GM23338 (cell line): Measurements from ENCODE around the gene CPB1. TPM values are rescaled to one million over a fixed set of nuclear protein-coding genes. Genes with fewer than 3 reads are reported as not detected.

Experiments
- ATAC-seq: fragments of 200-7000 bp; cut with Tn5 transposase; 3 replicates; pipeline ENCODE4 v1.9.1; 2020
- DNase-seq: peaks from one replicate; pipeline ENCODE4 v3.0.0-alpha.2; 2015; ENCODE audit warnings: low spot score
- H2AFZ ChIP-seq: fragments of 200-600 bp; sonication (generic); 2 replicates; pipeline ENCODE4 v1.8.0; 2016; ENCODE audit warnings: antibody characterized with exemption, mild to moderate bottlenecking, moderate library complexity
- H3F3A ChIP-seq: fragments of 200-600 bp; sonication (generic); replicated peaks from 2 replicates; pipeline ENCODE4 v1.8.0; 2017; ENCODE audit warnings: antibody characterized with exemption, mixed run types, low read depth
- H3K27ac ChIP-seq: fragments of 200-600 bp; sonication (generic); 2 replicates; pipeline ENCODE4 v1.6.1; 2016; ENCODE audit warnings: low read depth
- H3K27me3 ChIP-seq: fragments of 200-600 bp; sonication (generic); 2 replicates; pipeline ENCODE4 v1.8.0; 2016; ENCODE audit warnings: mild to moderate bottlenecking, mixed run types, moderate library complexity; ENCODE audit not compliant: insufficient read depth
- H3K36me3 ChIP-seq: fragments of 200-600 bp; sonication (generic); 2 replicates; pipeline ENCODE4 v1.8.0; 2016; ENCODE audit warnings: mild to moderate bottlenecking; ENCODE audit not compliant: insufficient read depth
- H3K4me1 ChIP-seq: fragments of 200-600 bp; sonication (generic); 2 replicates; pipeline ENCODE4 v1.8.0; 2016; ENCODE audit warnings: mild to moderate bottlenecking, moderate library complexity; ENCODE audit not compliant: insufficient read depth
- H3K4me2 ChIP-seq: fragments of 200-600 bp; sonication (generic); 2 replicates; pipeline ENCODE4 v1.7.1; 2017; ENCODE audit warnings: mixed run types
- H3K4me3 ChIP-seq: fragments of 200-600 bp; sonication (generic); 2 replicates; pipeline ENCODE4 v1.6.1; 2016; ENCODE audit warnings: mixed run types
- H3K79me2 ChIP-seq: fragments of 200-600 bp; sonication (generic); replicated peaks from 2 replicates; pipeline ENCODE4 v1.8.0; 2017; ENCODE audit warnings: mild to moderate bottlenecking; ENCODE audit not compliant: insufficient read depth
- H3K9me2 ChIP-seq: fragments of 200-600 bp; sonication (generic); 2 replicates; pipeline ENCODE4 v1.8.0; 2017; ENCODE audit not compliant: insufficient read depth
- H4K20me1 ChIP-seq: fragments of 200-600 bp; sonication (generic); replicated peaks from 2 replicates; pipeline ENCODE4 v1.8.0; 2017; ENCODE audit warnings: mild to moderate bottlenecking; ENCODE audit not compliant: insufficient read depth
- H3K27ac Mint-ChIP-seq: 2 replicates; pipeline ENCODE4 v1.8.0; 2020; ENCODE audit warnings: inconsistent platforms, mild to moderate bottlenecking, moderate library complexity, mixed read lengths
- H3K27me3 Mint-ChIP-seq: 3 replicates; pipeline ENCODE4 v1.8.0; 2022; ENCODE audit warnings: low read depth, mild to moderate bottlenecking, moderate library complexity, mixed read lengths, inconsistent platforms; ENCODE audit not compliant: insufficient read depth, poor library complexity
- H3K36me3 Mint-ChIP-seq: 3 replicates; pipeline ENCODE4 v1.8.0; 2021; ENCODE audit warnings: low read depth, mild to moderate bottlenecking, inconsistent platforms, moderate library complexity, mixed read lengths
- H3K4me1 Mint-ChIP-seq: 3 replicates; pipeline ENCODE4 v1.8.0; 2020; ENCODE audit warnings: mild to moderate bottlenecking, inconsistent platforms, mixed read lengths
- H3K4me3 Mint-ChIP-seq: 3 replicates; pipeline ENCODE4 v1.8.0; 2021; ENCODE audit warnings: moderate library complexity, mild to moderate bottlenecking, inconsistent platforms, mixed read lengths
- H3K9me3 Mint-ChIP-seq: 3 replicates; pipeline ENCODE4 v1.8.0; 2020; ENCODE audit warnings: moderate library complexity, mild to moderate bottlenecking, inconsistent platforms, mixed read lengths
- CREB1 ChIP-seq: fragments of 250-450 bp; sonication (Bioruptor Pico); IDR thresholded peaks from 2 replicates; pipeline ENCODE4 v1.5.0; 2020; ENCODE audit warnings: low read depth, mild to moderate bottlenecking, moderate library complexity
- JUNB ChIP-seq: IDR thresholded peaks from one replicate; pipeline ENCODE4 v1.6.1; 2016; ENCODE audit warnings: antibody characterized with exemption; ENCODE audit not compliant: unreplicated experiment
- ZNF331 ChIP-seq: fragments of 250-450 bp; sonication (Bioruptor Pico); IDR thresholded peaks from 2 replicates; pipeline ENCODE4 v1.5.0; 2020; ENCODE audit warnings: low read depth, mild to moderate bottlenecking, moderate library complexity
- polyA plus RNA-seq: library from polyadenylated mRNA; unstranded; fragments of >200 nt; fragmentation: Nextera tagmentation; extraction: Ambion mirVana; gene quantifications from 2 replicates; pipeline ENCODE4 v1.2.1, GENCODE V29; 2016
- total RNA-seq: library from RNA; depleted of rRNA; stranded (reverse); fragments of >200 nt; shearing (Covaris generic); gene quantifications from 2 replicates; pipeline ENCODE4 v1.2.3, GENCODE V29; 2014
- TF ChIP-seq, protein P1 (sequence below), 2 experiments: fragments of 200-600 bp in 1 of 2; sonication (generic) in 1 of 2; conservative IDR thresholded peaks; 2 replicates each; pipeline versions ENCODE4 v1.5.1 to v1.6.1; 2016 to 2017; ENCODE audit warnings: antibody characterized with exemption in 2 of 2, low read depth in 2 of 2, mild to moderate bottlenecking in 2 of 2, moderate library complexity in 1 of 2
- TF ChIP-seq, protein P2 (sequence below): IDR thresholded peaks from 2 replicates; pipeline ENCODE4 v1.6.1; 2016; ENCODE audit warnings: antibody characterized with exemption
- TF ChIP-seq, protein P3 (sequence below): IDR thresholded peaks from one replicate; pipeline ENCODE4 v1.6.1; 2018; ENCODE audit warnings: antibody characterized with exemption; ENCODE audit not compliant: unreplicated experiment

Gene CPB1
- total and polyA plus RNA-seq, 2 experiments from 2014 or later = not detected

DNA sequence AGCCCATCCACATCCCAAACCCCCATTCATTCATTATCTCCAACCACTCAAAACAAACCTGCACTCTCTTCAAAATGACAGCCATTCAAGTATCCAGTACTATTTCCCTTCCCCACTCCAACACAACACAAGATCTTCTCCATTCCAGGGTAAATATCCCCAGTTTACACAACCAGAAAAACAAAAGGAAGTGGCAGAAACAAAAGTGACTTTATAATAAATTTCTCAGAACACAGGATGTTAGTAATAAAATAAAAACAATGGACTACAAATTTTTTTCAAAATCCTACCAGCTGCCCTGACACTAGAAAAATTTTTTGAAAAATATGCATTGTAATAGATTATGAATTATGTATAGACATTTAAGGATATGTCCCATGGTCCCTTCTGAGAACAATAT is 51.6 kb downstream of the CPB1 start:
- H3K36me3 ChIP-seq = no peaks in the 10 kb centered on the region
- ATAC-seq (no peak), DNase-seq (no peak)
- no peaks in the 10 kb centered on the region for H3F3A ChIP-seq
- Mint-ChIP-seq H3K27ac (no peak overlapping the region), H3K9me3 (no peaks in the 10 kb centered on the region), H3K4me1 (no peaks in the 10 kb centered on the region), H3K4me3 (no peak overlapping the region), H3K27me3 (peaks cover 2% of the 10 kb centered on the region), H3K36me3 (no peaks in the 10 kb centered on the region)
- no peak overlapping the region for H3K27ac ChIP-seq
- H3K27me3 ChIP-seq = no peaks in the 10 kb centered on the region
- no peak overlapping the region for H3K4me3 ChIP-seq
- TF ChIP-seq, protein P1, sequence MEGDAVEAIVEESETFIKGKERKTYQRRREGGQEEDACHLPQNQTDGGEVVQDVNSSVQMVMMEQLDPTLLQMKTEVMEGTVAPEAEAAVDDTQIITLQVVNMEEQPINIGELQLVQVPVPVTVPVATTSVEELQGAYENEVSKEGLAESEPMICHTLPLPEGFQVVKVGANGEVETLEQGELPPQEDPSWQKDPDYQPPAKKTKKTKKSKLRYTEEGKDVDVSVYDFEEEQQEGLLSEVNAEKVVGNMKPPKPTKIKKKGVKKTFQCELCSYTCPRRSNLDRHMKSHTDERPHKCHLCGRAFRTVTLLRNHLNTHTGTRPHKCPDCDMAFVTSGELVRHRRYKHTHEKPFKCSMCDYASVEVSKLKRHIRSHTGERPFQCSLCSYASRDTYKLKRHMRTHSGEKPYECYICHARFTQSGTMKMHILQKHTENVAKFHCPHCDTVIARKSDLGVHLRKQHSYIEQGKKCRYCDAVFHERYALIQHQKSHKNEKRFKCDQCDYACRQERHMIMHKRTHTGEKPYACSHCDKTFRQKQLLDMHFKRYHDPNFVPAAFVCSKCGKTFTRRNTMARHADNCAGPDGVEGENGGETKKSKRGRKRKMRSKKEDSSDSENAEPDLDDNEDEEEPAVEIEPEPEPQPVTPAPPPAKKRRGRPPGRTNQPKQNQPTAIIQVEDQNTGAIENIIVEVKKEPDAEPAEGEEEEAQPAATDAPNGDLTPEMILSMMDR (conservative IDR thresholded peaks at IDR 0.05; ENCODE audit: low read depth in 2 of 2) = no peak
- TF ChIP-seq JUNB = no peak
- TF ChIP-seq, protein P2, sequence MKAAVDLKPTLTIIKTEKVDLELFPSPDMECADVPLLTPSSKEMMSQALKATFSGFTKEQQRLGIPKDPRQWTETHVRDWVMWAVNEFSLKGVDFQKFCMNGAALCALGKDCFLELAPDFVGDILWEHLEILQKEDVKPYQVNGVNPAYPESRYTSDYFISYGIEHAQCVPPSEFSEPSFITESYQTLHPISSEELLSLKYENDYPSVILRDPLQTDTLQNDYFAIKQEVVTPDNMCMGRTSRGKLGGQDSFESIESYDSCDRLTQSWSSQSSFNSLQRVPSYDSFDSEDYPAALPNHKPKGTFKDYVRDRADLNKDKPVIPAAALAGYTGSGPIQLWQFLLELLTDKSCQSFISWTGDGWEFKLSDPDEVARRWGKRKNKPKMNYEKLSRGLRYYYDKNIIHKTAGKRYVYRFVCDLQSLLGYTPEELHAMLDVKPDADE = no peak
- TF ChIP-seq, protein P3, sequence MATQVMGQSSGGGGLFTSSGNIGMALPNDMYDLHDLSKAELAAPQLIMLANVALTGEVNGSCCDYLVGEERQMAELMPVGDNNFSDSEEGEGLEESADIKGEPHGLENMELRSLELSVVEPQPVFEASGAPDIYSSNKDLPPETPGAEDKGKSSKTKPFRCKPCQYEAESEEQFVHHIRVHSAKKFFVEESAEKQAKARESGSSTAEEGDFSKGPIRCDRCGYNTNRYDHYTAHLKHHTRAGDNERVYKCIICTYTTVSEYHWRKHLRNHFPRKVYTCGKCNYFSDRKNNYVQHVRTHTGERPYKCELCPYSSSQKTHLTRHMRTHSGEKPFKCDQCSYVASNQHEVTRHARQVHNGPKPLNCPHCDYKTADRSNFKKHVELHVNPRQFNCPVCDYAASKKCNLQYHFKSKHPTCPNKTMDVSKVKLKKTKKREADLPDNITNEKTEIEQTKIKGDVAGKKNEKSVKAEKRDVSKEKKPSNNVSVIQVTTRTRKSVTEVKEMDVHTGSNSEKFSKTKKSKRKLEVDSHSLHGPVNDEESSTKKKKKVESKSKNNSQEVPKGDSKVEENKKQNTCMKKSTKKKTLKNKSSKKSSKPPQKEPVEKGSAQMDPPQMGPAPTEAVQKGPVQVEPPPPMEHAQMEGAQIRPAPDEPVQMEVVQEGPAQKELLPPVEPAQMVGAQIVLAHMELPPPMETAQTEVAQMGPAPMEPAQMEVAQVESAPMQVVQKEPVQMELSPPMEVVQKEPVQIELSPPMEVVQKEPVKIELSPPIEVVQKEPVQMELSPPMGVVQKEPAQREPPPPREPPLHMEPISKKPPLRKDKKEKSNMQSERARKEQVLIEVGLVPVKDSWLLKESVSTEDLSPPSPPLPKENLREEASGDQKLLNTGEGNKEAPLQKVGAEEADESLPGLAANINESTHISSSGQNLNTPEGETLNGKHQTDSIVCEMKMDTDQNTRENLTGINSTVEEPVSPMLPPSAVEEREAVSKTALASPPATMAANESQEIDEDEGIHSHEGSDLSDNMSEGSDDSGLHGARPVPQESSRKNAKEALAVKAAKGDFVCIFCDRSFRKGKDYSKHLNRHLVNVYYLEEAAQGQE = no peak
- no peak for TF ChIP-seq ZNF331 (CRISPR knock-in tag)
- H3K4me1 ChIP-seq = no peaks in the 10 kb centered on the region
- H3K9me2 ChIP-seq = no peaks in the 10 kb centered on the region
- no peak overlapping the region for H3K4me2 ChIP-seq
- no peak overlapping the region for H2AFZ ChIP-seq
- no peaks in the 10 kb centered on the region for H3K79me2 ChIP-seq
- no peaks in the 10 kb centered on the region for H4K20me1 ChIP-seq

DNA sequence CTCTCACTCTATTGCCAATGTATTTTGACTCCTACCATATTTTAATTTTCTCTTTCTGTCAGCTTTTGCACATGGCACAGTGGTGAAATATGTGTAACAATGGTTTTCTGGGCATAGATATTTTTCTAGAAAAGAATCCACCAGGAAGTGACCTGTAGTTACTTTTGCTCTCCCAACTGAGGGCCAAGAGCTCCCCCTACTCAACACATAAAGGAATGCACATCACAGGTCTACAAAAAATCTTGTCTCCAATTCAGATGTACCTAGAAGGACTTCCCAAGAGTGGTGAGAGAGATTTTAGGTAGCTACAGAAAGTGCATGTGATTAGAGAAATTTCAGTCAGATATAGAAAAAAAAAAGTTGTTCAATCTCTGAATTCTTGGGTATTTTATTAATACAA is 53.1 kb downstream of the CPB1 start:
- ATAC-seq = peak; percentile 84

More for the DNA sequence above, 53.1 kb downstream of the CPB1 start:
- no peak overlapping the region for H3K4me2 ChIP-seq
- peak; percentile 72 for DNase-seq
- H3K27me3 ChIP-seq = no peaks in the 10 kb centered on the region
- H3K4me1 ChIP-seq = no peaks in the 10 kb centered on the region
- no peak overlapping the region for H3K4me3 Mint-ChIP-seq
- no peak overlapping the region for H2AFZ ChIP-seq
- no peak overlapping the region for H3K27ac Mint-ChIP-seq
- H3F3A ChIP-seq = no peaks in the 10 kb centered on the region
- H3K27me3 Mint-ChIP-seq = peaks cover 2% of the 10 kb centered on the region
- H3K27ac ChIP-seq = no peak overlapping the region
- H3K9me3 Mint-ChIP-seq = no peaks in the 10 kb centered on the region
- TF ChIP-seq, protein P1 (conservative IDR thresholded peaks at IDR 0.05; ENCODE audit: low read depth in 2 of 2) = peak; percentile 75 to 83
- no peak for TF ChIP-seq CREB1
- no peaks in the 10 kb centered on the region for H3K36me3 ChIP-seq
- no peaks in the 10 kb centered on the region for H3K36me3 Mint-ChIP-seq
- H3K79me2 ChIP-seq = no peaks in the 10 kb centered on the region
- H4K20me1 ChIP-seq = no peaks in the 10 kb centered on the region
- H3K4me1 Mint-ChIP-seq = no peaks in the 10 kb centered on the region
- H3K9me2 ChIP-seq = no peaks in the 10 kb centered on the region
- no peak overlapping the region for H3K4me3 ChIP-seq
